Urinary bladder (tissue), 4 donors: ENCODE measurements around the gene COPS4. TPM values are rescaled to one million over a fixed set of nuclear protein-coding genes. Genes with fewer than 3 reads are reported as not detected.
"Not testable (repeated sequence)": the region's sequence is repeated elsewhere in the genome, so short reads cannot be mapped to it uniquely, and the experiment has no call there.

Experiments
- DNase-seq: peaks from one replicate; pipeline ENCODE4 v3.0.0-alpha.2; 2015; ENCODE audit errors: extremely low spot score
- H3K27ac ChIP-seq: one replicate; pipeline ENCODE4 v1.5.1; 2013; ENCODE audit warnings: low read depth, mild to moderate bottlenecking, moderate library complexity
- H3K36me3 ChIP-seq: one replicate; pipeline ENCODE4 v1.6.1; 2013; ENCODE audit warnings: mild to moderate bottlenecking, moderate library complexity; ENCODE audit not compliant: insufficient read depth
- H3K4me1 ChIP-seq: one replicate; pipeline ENCODE4 v1.6.1; 2013; ENCODE audit warnings: mild to moderate bottlenecking, moderate library complexity; ENCODE audit not compliant: insufficient read depth
- H3K4me3 ChIP-seq: one replicate; pipeline ENCODE4 v1.5.1; 2013; ENCODE audit warnings: low read depth, low read length
- WGBS: extraction: QIAGEN DNeasy Blood & Tissue Kit; methylation state at CpG from one replicate; pipeline ENCODE4 v1.1.7; 2013; 5-methylcytosine and 5-hydroxymethylcytosine counted together
- polyA plus RNA-seq: library from polyadenylated mRNA; stranded (reverse); fragments of 200-250 nt; gene quantifications from one replicate; pipeline ENCODE4 v1.2.3, GENCODE V29; 2013
- total RNA-seq: library from RNA; depleted of rRNA; stranded (reverse); fragments of >200 nt; gene quantifications from one replicate; pipeline ENCODE4 v1.2.3, GENCODE V29; 2014
- donor health status: healthy with polysubstance abuse.
- donor health status: healthy.

COPS4 gene
- total and polyA plus RNA-seq, 2 donors, result 38.3 to 151 TPM

DNA sequence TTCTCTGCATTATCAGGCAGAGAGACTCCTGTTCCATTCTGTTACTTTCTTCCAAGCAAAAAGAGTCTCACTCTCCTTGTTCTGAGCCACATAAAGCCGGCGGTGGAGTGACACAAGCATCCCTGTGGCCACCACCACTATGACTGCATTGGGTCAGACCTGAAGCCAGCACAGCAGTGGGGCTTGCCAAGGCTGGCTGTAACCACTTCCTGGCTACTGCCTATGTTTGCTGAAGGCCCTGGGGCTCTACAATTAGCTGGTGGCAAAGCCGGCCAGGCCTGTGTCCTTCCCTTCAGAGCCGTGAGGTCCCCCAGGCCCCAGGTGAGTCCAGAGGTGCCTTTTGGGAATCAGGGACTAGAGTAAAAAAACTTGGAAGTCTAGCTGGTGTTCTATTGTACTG lies 47.8 kb downstream of the COPS4 start:
- Histone ChIP-seq H3K36me3 (no peaks in the 10 kb centered on the region), H3K4me3 (no peak overlapping the region), H3K27ac (no peak overlapping the region), H3K4me1 (no peaks in the 10 kb centered on the region)
- 91% methylated on average over 4 of the region's 4 CpGs for WGBS
- no peak for DNase-seq

GRCh38 chr4:83083925-83084475 lies 49.0 kb downstream of the COPS4 start:
- no peak for DNase-seq
- no peak overlapping the region for H3K27ac ChIP-seq
- WGBS, result 62% methylated on average over 11 of the region's 11 CpGs
- H3K4me1 ChIP-seq, result no peaks in the 10 kb centered on the region
- no peak overlapping the region for H3K4me3 ChIP-seq
- no peaks in the 10 kb centered on the region for H3K36me3 ChIP-seq

GRCh38 chr4:83084956-83085355 lies 50.0 kb downstream of the COPS4 start:
- DNase-seq, H3K4me3 ChIP-seq, H3K4me1 ChIP-seq, H3K36me3 ChIP-seq, H3K27ac ChIP-seq: not testable (repeated sequence)
- 83% methylated on average over 12 of the region's 12 CpGs for WGBS

GRCh38 chr4:83089410-83090157 lies 54.6 kb downstream of the COPS4 start:
- Histone ChIP-seq H3K27ac (no peak overlapping the region), H3K36me3 (no peaks in the 10 kb centered on the region), H3K4me3 (no peak overlapping the region), H3K4me1 (no peaks in the 10 kb centered on the region)
- DNase-seq, result no peak
- 81% methylated on average over 2 of the region's 2 CpGs for WGBS

DNA sequence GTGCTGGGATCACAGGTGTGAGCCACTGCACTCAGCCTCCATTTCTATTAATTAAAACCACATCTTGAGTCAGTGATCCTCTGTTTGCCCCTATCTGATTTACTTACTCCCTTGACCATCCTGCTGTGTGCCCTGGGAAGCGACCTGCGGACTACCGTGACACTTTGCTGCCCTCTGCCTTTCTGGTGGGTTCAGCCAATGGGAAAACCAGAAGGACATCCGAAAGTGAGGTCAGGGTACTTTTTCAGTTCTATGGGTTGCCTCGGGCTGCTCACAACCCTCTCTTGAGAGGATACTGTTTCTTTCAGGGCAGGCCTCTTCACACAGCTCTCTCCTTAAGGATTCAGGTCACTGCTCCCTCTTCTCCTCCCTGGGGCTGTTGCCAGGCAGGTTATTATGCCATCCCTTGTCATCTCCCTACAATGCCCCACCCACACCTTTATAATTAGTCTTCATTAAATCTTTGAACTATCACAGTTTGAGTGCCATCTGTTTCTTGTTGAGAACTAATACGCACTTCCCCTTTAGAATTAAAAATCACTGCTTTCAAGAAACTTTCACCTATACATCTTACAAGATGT lies 58.2 kb downstream of the COPS4 start:
- WGBS, result 58% methylated on average over 6 of the region's 6 CpGs
- DNase-seq, result no peak
- H3K27ac ChIP-seq, result no peak overlapping the region

GRCh38 chr4:83096397-83096796 lies 61.4 kb downstream of the COPS4 start:
- peaks cover 1% of the 10 kb centered on the region for H3K36me3 ChIP-seq
- H3K27ac ChIP-seq, result no peak overlapping the region
- no peak for DNase-seq
- H3K4me1 ChIP-seq, result no peaks in the 10 kb centered on the region
- 70% methylated on average over 2 of the region's 2 CpGs for WGBS
- no peak overlapping the region for H3K4me3 ChIP-seq

More for the DNA sequence above, 58.2 kb downstream of the COPS4 start:
- Histone ChIP-seq H3K4me1 (no peaks in the 10 kb centered on the region), H3K4me3 (no peak overlapping the region), H3K36me3 (peaks cover under 1% of the 10 kb centered on the region)

- no peak for DNase-seq
- no peaks in the 10 kb centered on the region for H3K36me3 ChIP-seq
- 90% methylated on average over 7 of the region's 7 CpGs for WGBS
- no peaks in the 10 kb centered on the region for H3K4me1 ChIP-seq
- H3K4me3 ChIP-seq, result no peak overlapping the region
- no peak overlapping the region for H3K27ac ChIP-seq
Measured at GRCh38 chr4:83104991-83105390, 70.0 kb downstream of the COPS4 start.

GRCh38 chr4:83107631-83108030 lies 72.6 kb downstream of the COPS4 start:
- Histone ChIP-seq H3K27ac (no peak overlapping the region), H3K36me3 (no peaks in the 10 kb centered on the region), H3K4me1 (no peaks in the 10 kb centered on the region), H3K4me3 (no peak overlapping the region)
- no peak for DNase-seq
- WGBS, result 84% methylated on average over 9 of the region's 9 CpGs

- H3K27ac ChIP-seq, result no peak overlapping the region
- no peak for DNase-seq
- no peaks in the 10 kb centered on the region for H3K4me1 ChIP-seq
- H3K36me3 ChIP-seq, result no peaks in the 10 kb centered on the region
- no peak overlapping the region for H3K4me3 ChIP-seq
- WGBS, result 90% methylated on average over 26 of the region's 26 CpGs
Measured at GRCh38 chr4:83108101-83108861, 73.3 kb downstream of the COPS4 start.

GRCh38 chr4:83109480-83110222 lies 74.7 kb downstream of the COPS4 start:
- Histone ChIP-seq H3K36me3 (no peaks in the 10 kb centered on the region), H3K4me3 (peak overlapping the region; percentile 49), H3K27ac (no peak overlapping the region), H3K4me1 (no peaks in the 10 kb centered on the region)
- DNase-seq, result no peak
- 1% methylated on average over 64 of the region's 64 CpGs for WGBS

DNA sequence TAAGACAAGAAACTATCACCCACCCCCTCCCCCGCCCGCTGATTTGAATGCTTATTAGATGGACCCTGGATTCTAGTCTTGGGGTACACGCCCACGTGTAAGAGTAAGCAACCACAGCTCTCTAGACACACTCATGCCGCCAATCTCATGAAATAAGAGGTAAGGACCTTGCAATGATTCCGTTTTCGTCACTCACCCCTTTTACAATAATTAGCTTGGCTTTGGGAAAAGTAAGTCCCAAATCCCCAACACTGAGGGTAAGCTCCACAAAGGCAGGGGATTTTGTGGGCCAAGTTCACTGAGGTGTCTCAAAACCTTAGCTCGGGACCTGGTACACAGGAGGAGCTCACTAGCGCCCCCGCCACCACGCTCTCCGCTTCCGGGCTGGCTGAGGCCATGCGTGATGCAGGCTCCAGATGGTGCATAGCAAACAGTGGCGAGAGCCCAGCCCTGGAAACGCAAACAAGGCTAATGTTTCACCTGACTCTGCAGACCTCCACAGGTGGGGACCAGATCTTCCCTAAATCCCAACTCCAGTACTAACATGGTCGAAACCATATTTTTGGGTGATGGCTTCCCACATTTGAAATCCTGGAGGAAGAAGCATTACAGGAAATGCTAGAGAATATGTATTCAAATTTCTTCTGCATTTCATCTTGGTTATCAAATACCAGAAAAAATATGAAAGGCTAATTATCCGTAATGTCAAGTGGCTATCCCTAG lies 75.4 kb downstream of the COPS4 start:
- Histone ChIP-seq H3K27ac (no peak overlapping the region), H3K36me3 (no peaks in the 10 kb centered on the region), H3K4me1 (no peaks in the 10 kb centered on the region), H3K4me3 (peak overlapping the region; percentile 49)
- peak; percentile 64 for DNase-seq
- 4% methylated on average over 18 of the region's 18 CpGs for WGBS

- H3K27ac ChIP-seq, result no peak overlapping the region
- 79% methylated on average over 8 of the region's 8 CpGs for WGBS
- H3K4me3 ChIP-seq, result no peak overlapping the region
- no peak for DNase-seq
- H3K4me1 ChIP-seq, result no peaks in the 10 kb centered on the region
- H3K36me3 ChIP-seq, result no peaks in the 10 kb centered on the region
Measured at GRCh38 chr4:83110970-83111750, 76.2 kb downstream of the COPS4 start.
